GM21717 (cell line): ENCODE results near the gene ZXDC.

Source experiments
- ATAC-seq: cut with Tn5 transposase; IDR thresholded peaks from one replicate; pipeline ENCODE4 v1.9.1; 2021; ENCODE audit warnings: mild to moderate bottlenecking, moderate library complexity; ENCODE audit not compliant: unreplicated experiment

The ZXDC gene

DNA sequence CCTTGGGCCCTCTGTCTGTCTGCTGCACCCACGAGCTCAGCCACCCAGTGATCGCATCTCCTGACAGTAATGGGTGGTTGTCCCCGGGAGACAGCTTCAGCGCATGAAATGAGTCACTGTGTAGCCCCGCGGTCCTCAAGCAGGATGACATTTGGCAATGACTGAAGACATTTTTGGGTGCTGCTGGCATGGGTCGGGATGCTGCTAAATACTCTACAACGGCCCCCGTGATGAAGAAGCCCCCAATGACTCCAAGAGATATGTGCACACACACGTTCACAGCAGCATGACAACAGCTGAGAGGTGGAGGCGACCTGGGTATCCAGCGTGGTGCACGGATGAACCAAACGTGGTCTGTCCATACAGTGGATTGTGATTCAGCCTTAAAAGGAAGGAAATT lies 17.4 kb upstream of the ZXDC start:
- no peak for ATAC-seq

DNA sequence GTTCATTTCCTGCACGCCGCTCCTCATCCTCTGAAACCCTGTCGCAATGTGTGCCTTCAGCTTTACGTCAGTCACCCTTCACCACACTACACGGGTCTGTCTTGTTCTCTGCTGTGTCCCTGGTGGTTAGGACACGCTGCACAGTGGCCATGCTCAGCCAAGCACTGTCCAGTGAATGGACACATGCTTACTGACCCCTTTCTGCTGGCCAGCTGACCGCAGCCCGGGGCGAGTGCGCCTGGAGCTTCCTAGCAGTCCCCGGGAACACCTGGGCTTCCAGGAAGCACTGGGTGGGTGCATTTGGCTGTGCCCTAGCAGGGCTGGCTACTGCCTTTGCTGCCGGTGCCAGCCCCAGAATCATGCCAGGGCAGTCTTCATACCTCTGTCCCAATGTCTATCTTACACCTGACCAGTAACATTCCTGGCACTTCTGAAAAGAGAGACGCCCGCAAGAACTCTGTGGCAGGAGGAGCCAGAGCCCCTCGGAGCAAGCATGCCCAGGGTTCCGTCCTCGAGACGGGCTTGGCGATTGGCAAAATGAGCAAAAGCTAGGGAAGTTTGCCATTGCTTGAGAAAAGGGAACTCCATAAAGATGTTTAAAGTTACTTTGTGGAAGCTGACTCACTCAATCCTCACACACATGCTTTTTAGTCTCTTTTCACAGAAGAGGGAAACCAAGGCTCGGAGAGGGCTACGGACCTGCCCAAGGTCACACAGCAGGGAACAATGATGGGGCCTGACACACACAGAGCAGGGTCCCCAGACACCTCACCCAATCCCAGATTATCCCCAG lies 15.7 kb upstream of the ZXDC start:
- no peak for ATAC-seq

- ATAC-seq = no peak
These were observed 14.9 kb upstream of the ZXDC start for GRCh38 chr3:126490619-126491018.

DNA sequence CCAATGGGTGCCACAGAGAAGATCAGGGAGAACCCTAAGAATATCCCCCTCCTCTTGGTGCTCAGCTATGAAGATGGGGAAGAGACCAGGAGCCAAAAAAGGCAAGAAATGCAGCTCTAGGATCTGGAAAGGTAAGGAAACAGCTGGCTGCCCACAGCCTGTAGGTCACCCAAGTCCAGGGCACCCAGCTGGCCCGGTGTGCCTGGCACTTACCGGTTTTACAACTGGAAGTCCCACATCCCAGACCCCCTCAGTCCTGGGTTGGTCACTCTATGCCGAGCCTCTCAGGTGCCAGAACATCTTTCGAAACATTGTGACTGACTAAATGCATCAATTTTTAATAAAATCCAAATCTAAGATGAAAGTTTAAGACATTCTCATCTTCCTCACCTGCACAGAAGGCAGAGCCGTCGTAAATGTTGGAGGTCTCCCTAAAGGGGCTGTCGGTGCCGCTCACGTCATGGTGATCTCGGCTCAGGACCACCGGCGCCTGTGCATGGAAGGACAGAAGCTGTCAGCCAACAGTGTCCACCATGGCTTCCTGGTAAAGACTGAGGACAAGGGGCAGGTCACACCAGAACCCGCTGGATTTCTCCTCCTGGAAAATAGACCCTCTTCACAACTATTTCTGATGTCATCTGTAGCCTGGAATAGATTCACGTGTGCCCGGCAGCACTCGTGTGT lies 13.3 kb upstream of the ZXDC start:
- ATAC-seq = no peak

- no peak for ATAC-seq
These were observed 12.5 kb upstream of the ZXDC start for GRCh38 chr3:126488185-126488584.

DNA sequence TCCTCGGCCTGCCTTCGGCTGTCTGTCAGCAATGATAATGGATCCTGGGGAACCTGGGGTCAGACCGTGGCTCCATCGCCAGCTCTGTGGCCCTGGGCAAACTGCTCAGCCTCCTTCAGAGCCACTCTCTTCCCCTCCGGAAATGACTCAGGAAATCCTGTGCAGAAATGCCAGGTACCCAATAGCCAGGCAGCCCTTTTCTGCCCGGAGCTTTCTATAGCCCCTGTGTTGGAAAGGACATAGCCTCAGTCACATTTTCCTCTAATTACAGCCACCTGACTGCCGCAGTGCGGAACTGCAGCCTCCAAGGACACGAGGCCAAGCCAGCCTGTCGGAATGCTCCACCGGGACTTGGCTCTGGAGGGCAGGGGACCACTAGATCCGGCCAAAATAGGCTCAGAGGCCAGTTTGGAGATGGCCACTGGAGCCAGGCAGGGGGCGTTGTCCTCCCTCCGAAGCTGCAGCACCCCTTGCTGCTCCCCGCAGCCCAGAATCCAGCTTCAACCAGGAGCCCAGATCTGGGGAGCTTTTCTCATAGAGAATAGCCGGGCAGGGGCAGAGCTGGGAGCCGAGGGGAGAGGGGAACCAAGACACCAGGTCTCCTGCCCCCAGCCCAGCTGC lies 11.6 kb upstream of the ZXDC start:
- ATAC-seq = no peak

GRCh38 chr3:126486360-126486847 lies 10.7 kb upstream of the ZXDC start:
- no peak for ATAC-seq

- ATAC-seq = no peak
These were observed 10.3 kb upstream of the ZXDC start for GRCh38 chr3:126485956-126486355.

GRCh38 chr3:126485176-126485897 lies 9.6 kb upstream of the ZXDC start:
- no peak for ATAC-seq

- ATAC-seq = no peak
These were observed 9.0 kb upstream of the ZXDC start for GRCh38 chr3:126484662-126485061.

DNA sequence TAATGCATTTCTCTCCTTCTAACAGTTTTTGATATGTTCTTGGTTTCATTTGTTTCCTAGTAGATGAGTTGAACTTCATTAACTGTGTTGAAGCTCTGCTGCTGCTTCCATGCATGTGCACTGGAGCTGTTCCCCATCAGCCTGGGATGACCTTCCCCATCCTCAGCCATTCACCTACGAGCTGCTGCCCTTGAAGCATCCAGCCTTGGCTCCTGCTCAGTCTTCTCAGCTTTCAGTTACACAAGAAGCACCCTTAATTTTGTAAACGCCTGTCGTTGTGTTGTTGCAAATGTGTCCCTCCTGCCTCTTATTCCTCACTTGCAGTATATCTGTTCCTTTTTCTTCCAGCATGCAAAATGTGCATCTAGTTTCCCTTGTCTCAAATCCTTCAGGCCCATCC lies 8.5 kb upstream of the ZXDC start:
- ATAC-seq = no peak

DNA sequence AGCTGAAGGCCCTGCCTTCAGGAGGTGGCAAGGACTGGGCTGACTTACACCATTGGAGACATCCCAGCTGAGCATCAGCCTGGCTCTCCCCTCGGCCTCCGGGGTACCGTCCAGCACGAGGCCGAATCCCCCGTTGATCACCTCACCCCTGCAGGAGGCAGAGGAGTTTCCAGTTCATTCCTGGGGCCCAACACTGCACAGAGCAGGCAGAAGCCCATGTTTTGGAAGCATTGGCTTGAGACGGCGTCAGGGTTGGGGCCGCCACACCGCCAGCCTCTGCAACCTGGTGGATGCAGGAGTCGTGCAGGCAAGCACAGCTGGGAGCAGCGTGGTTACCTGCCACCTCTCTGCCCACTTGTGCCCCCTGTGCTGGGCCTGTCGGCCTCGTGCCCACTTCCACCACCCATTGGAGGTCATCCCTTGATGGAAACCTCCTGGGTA lies 7.7 kb upstream of the ZXDC start:
- no peak for ATAC-seq

- ATAC-seq = no peak
These were observed 7.0 kb upstream of the ZXDC start for GRCh38 chr3:126482503-126483255.

DNA sequence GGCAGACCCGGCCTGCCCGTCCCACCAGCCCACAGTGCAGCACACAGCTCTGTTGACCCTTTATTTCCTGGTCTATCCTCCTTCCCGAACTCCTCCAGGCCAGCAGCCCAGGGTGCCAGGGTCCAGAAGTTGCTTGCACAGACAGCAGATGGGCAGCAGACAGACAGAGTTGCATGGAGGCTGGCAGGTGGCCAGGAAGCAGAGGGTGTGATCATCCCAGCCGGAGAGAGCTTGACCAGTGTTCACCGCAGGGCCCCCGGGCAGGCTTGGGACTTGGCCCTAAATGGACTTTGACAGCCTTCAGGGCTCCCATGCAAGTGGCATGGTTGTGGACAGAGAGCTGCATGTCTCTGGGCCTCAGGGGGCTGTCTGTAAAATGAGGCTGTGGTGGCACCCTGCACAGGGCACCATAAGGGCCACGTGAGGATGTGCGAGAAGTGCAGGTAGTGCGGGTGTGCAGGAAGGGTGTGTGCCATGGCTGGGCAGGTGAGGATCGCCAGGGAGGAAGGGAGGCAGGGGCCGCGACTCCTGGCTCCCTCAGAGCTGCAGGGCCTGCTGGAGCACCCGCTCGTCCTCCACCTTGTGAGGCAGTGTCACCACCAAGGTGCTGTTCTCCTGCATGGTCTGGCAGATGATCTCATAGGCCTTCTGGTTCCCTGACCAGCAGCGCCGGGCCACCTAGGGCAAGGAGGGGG lies 6.3 kb upstream of the ZXDC start:
- no peak for ATAC-seq

GRCh38 chr3:126480861-126481260 lies 5.2 kb upstream of the ZXDC start:
- ATAC-seq = no peak

- no peak for ATAC-seq
These were observed 4.5 kb upstream of the ZXDC start for GRCh38 chr3:126480206-126480605.

DNA sequence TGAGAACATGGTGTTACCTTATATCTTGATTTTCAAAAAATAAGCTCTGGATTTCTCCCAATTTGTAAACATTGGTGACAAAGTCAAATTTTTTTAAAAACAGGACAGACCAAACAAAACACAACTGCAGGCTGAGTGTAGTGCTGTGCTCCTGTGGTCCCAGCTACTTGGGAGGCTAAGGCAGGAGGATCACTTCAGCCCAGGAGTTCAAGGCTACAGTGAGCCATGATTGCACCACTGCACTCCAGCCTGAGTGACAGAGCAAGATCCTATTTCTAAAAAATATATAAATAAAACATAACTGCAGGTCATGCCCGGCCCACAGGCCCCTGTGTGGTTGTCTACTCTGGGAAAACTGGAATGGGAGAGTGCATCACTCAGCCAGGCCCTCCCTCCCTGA lies 4.0 kb upstream of the ZXDC start:
- ATAC-seq = no peak

- no peak for ATAC-seq
These were observed 3.1 kb upstream of the ZXDC start for GRCh38 chr3:126478581-126479310.

- no peak for ATAC-seq
These were observed 1.3 kb upstream of the ZXDC start for GRCh38 chr3:126477061-126477380.
